Forelimb muscle (tissue), 1 donor: ENCODE results near the gene PDE4A. TPM values are rescaled to one million over a fixed set of nuclear protein-coding genes. Genes with fewer than 3 reads are reported as not detected.
"Not testable (repeated sequence)": the region's sequence is repeated elsewhere in the genome, so short reads cannot be mapped to it uniquely, and the experiment has no call there.

ENCODE experiments used
- DNase-seq: peaks from one replicate; pipeline ENCODE4 v3.0.0-alpha.2; 2013; ENCODE audit warnings: low read depth
- polyA plus RNA-seq: library from polyadenylated mRNA; unstranded; fragments of 120-200 nt; gene quantifications from one replicate; pipeline ENCODE4 v1.2.1, GENCODE V29; 2013; ENCODE audit not compliant: insufficient read length

Gene PDE4A
- polyA plus RNA-seq, 1 donor: 3.3 TPM

DNA sequence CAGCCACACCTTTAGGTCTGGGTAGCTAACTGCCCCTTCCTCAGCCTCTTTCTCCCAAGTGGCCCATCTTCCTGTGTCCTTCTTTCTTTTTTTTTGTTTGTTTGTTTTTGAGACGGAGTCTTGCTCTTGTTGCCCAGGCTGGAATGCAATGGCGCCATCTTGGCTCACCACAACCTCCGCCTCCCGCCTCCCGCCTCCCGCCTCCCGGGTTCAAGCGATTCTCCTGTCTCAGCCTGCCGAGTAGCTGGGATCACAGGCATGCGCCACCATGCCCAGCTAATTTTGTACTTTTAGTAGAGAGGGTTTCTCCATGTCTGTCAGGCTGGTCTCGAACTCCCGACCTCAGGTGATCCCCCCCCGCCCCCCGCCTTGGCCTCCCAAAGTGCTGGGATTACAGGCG is 41.7 kb downstream of the PDE4A start:
- not testable (repeated sequence) for DNase-seq

DNA sequence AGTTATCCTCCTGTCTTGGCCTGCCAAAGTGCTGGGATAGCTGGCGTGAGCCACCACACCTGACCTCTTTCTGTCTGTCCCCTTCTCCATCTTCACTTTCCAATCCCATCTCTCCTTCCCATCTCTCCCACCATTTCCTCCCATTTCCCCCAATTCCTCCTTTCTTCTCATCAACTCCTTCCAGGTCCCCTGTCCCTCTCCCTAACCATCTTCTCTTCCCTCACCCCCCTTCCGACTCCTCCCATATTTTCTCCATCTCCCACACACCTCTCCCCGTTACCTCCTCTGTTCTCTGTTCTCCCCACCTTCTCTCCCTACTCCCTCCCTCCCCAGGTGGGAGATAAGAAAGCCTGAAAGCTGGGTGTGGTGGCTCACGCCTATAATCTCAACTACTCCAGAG is 42.2 kb downstream of the PDE4A start:
- no peak for DNase-seq

DNA sequence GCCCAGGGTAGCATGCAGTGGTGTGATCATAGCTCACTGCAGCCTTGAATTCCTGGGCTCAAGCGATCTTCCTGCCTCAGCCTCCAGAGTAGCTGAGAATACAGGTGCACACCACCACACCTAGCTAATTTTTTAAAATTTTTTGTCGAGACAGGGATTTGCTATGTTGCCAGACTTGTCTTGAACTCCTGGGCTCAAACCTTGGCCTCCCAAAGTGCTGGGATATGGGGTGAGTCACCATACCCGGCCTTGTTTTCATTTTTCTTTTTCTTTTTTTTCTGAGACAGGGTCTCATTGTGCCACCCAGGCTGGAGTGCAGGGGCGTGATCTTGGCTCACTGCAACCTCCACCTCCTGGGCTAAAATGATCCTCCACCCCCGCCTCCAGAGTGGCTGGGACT is 44.1 kb downstream of the PDE4A start:
- no peak for DNase-seq

DNA sequence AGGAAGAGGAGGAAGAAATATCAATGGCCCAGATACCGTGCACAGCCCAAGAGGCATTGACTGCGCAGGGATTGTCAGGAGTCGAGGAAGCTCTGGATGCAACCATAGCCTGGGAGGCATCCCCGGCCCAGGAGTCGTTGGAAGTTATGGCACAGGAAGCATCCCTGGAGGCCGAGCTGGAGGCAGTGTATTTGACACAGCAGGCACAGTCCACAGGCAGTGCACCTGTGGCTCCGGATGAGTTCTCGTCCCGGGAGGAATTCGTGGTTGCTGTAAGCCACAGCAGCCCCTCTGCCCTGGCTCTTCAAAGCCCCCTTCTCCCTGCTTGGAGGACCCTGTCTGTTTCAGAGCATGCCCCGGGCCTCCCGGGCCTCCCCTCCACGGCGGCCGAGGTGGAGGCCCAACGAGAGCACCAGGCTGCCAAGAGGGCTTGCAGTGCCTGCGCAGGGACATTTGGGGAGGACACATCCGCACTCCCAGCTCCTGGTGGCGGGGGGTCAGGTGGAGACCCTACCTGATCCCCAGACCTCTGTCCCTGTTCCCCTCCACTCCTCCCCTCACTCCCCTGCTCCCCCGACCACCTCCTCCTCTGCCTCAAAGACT is 46.9 kb downstream of the PDE4A start:
- no peak for DNase-seq

DNA sequence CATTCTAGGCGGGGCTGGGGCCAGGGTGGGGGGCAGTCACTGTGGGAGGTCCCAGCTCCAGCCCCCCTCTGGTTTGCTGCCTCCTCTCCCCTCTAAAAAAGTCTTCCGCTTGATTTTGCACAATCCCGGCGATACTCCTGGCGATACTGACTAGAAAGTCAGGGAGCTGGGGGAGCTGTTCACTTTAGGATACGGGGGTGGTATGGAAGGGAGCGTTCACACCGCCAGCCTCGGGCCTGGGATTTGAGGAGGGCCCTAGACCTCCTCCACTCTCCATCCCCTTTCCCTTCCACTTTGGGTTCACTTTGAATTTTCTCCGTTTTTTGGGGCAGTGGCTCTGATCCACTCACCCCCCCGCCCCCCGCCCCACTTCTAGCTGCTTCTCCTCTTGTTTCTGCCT is 47.8 kb downstream of the PDE4A start:
- no peak for DNase-seq

DNA sequence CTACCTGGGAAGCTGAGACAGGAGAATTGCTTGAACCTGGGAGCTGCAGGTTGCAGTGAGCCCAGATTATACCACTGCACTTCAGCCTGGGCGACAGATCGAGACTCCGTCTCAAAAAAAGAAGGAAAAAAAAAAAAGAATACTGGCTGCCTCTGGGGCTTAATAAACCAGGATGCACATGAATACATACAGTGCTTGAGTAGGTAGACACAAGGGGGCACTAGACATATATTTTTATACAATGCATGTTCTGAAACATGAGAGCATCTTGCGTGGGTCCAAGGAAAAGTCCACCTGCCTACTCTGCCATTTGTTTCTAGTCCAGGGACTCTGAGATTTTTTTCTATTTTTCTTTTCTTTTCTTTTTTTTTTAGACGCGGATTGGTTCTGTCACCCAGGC is 51.6 kb downstream of the PDE4A start:
- no peak for DNase-seq

DNA sequence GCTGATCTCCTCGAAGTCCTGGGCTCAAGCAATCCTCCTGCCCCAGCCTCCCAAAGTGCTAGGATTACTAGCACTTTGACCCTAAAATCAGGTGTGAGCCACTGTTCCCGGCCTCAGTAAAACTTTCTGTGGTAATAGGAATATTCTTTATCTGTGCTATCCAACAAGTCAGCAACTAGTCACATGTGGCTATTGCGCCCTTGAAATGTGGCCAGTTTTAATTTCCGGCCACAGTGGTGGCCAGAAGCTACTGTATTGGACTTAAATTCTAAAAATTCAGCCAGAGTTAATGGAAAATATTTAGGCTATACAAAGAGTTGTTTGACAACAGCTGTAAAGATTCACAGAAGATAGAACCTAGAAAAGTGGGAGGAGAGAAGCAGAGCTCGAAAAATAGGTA is 52.9 kb downstream of the PDE4A start:
- DNase-seq: no peak

DNA sequence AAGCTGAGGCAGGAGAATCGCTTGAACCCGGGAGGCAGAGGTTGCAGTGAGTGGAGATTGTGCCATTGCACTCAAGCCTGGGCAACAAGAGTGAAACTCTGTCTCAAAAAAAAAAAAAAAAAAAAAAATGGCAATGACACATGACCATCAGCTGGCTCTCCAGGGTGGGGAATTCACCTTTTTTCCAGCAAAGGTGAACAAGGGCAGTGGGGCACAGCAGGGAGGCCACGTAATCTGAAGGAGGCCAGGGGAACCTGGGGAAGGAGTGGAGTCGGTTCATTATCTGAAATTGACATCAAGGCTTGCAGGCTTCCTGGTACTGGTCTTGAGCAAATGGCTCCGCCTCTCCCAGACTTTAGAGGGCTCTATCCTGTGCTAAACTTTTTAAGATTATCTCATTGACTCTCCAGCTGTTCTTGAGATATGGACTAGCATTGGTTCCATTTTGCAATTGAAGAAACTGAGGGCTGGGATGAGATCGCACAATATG is 54.7 kb downstream of the PDE4A start:
- no peak for DNase-seq

DNA sequence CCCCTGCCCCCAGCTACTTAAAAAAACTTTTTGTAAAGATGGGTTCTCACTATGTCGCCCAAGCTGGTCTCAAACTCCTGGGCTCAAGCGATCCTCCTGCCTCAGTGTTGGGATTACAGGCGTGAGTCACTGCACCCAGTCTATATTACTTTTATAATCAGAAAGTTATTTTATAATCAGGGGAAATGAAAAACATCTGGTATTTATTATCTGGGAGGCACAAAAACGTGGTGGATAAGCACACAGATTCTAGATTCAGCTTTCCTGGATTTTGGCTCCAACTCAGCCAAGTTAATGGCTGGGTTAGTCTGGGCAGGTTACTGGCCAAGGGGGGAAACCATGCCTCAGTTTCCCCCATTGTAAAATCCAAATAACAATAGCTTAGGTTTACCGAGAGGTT is 58.1 kb downstream of the PDE4A start:
- DNase-seq: no peak

DNA sequence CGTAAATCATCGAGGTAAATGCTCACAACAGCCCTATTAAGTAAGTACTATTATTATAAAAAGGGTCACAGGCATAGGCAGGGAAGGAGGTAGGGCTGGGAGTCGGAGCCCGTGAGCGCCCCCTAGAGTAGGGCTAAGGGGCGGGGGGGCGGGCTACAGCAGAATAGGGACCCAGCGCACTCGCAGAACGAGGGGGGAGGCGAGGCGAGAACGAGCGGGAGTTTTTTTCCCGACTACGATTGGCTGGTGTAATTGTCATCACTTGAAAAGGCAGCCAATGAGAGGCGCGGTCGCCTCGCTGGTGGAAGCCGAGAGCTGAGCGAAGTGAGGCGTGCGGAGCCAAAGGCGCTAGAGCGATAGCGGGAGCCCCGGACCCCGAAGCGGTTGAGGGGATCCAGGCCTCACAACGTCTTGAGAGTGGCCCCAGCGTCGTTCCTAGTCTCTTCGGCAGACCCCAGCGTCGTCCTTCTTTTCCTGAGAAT is 58.6 kb downstream of the PDE4A start:
- DNase-seq: peak; percentile 89

DNA sequence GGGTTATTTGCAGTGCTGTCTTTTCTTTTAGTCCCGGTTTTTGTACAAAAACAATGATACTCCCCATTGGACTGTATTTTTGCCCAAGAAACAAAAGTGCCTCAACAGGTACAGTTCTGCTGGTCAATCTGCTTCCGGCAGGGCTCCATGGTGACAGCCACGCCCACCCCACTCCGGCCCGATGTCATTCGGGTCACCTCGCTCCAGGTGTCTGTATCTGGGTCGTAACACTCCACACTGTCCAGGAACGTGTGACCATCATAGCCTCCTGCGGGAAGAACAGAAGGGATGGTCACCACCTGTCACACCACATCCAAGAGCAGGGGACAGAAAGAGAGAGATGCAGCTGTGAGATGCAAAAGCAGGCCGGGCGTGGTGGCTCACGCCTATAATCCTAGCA is 66.2 kb downstream of the PDE4A start:
- DNase-seq: no peak

DNA sequence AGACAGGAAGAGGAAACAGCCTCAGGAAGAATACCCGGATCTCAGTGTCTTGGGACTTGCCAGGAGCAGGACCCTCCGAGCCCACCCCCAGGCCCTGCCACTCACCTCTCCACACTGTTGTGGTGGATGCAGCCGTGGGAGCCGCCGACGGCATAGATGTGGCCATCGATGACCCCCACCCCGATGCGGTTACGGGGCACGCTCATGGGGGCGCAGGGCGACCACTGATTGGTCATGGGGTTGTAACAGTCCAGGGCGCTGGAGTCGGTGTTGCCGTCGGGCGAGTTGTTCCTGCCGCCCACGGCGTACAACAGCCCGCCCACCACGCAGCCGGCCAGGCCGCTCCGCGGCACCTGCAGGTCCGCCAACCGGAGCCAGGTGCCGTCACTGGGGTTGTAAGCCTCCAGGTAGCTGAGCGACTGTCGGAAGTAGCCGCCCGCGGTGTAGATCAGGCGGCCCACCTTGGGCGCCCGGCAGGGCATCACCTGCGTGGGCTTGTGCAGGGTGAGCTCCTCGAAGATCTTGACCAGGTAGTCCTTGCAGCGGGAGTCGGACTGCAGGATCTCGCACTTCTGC is 71.2 kb downstream of the PDE4A start:
- no peak for DNase-seq

DNA sequence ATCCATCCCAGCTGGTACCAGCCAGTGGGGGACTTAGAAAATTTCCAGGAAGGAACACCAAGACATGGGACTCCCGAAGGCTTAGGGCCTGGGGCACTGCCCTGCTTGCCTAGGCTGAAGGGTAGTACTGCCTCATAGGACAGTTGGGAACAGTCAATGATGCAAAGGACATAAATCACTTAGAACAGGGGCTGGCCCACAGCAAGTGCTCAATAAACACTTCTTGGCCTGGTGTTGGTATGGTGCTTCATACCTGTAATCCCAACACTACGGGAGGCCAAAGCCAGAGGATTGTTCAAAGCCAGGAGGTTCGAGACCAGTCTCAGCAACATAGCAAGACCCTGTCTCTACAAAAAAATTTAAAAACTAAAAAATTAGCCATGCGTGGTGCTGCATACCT is 77.0 kb downstream of the PDE4A start:
- no peak for DNase-seq

DNA sequence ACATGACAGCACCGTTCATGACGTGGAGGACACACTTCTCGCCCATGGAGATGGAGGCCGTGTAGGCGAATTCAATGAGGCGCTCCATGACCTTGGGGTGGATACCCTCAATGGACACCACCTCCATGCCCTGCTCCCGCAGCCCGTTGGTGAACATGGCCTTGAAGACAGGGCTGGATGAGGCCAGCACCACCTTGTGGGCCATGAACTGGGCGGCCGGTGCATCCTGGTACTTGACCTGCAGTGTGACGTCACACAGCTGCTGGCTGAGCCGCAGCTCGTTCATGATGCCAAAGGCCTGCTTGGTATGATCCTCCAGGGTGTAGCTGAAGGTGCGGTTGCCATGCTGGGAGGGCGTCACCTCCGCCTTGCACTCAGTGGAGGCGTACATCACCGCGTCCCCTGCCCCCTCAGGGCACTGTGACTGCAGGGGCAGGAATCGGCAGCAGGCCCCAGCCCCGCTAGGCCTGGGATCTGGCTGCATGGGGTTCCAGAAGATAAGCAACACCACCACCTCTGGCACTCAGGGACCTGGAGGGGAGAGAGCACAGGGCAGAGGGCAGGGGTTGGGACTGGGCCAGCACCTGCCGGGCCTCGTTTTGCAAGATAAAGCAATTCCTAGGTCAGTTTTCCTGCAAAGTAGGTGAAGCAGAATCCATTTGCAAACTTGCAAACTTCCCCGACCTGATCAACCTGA is 79.4 kb downstream of the PDE4A start:
- no peak for DNase-seq

DNA sequence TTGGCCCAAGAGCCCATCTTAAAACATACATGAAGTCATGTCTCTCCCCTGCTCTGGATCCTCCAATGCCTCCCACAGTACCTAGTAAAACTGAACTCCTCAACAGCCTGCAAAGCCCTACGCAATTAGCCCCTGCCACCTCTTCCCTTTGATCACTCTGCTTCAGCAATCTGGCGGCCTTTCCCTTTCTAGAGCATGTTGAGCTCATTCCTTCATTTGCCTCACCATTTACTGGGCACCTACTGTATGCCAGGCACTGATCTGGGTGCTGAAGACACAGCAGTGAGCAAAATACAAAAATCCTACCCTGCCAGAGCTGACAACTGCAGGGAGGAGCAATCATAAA is 79.9 kb downstream of the PDE4A start:
- no peak for DNase-seq

DNA sequence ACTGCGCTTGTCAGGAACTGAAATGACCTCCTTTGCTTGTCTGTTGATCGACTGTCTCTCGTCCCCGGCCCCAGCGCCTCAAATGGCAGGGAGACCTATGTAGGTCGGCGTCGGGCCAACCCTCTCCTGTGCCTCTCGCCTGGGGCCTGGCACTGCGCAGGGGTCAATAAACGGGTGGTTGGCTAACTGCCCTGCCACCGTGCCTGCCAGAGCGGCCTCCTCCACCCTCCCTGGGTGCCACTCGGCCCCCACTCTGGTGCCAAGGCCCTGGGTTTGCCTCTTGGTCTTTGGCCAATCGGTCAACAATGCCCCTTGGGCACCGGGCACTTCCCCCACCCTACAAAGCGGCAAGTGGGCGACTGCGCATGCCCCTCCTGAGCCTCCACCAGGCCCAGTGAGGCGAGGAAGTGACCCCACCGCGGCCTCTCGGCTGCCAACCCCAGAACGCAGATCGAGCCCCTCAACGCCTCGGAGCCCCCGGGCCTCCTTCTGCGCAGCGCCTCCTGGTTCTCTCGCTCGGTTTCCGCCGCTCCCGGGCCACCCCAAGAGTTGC is 81.7 kb downstream of the PDE4A start:
- DNase-seq: no peak

DNA sequence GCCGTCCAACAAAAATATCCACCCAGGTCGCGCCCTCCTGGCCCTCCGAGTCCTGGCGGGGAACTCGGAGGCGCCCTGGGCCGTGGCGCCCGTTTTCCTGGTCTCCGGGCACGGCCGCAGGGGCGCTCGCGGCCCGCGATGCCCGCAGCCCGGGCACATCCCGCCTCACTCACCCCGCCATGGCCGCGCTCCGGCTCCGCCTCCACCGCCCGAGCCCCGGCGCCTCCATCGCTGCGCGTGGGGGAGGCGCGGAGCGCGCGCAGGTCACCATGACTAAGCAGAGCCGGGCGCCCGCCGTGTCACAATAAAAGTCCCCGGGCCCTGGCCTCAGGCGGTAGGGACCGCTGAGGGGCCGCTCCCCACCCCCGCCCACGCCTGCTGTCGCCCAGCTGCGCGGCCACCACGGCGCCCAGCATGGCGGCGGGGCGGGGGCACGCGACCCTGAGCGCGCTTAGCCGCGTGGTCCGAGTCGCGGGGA is 82.2 kb downstream of the PDE4A start:
- DNase-seq: peak; percentile 83

DNA sequence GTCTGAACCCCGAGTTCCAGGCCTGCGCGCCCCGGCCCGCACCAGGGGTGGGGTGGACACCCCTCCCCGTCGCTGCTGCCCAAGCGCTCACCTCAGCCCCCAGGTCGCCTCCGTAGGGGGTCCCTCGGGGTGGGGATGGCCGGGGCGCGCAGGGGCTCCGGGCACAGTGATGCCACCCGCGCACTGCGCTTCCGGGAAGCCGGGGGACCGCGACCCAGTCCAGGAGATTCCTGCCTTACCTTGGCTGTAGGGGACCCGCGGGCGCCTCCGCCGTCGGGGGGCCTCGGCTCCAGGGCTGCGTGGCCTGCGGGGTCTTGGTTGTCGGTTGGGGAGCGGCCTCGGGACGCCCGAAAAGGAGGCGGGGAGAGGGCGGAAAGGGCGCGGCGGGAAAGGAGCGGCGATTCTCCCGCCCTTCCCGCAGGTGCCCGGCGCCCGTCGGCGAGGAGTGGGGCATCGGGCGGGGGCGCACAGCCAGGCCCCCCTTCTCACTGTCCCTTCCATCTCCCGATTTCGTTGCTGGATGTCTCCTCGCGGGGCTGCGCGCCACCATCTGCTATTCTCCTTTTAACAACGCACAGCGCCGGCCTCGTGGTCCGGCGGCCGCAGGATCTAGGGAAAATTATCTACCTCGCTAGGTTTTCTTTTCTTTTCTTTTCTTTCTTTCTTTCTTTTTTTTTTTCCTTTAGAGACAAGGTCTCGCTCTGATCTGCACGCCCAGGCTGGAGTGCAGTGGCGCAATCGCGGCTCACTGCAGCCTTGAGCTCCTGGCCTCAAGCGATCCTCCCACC is 82.9 kb downstream of the PDE4A start, which contains the start of gene KEAP1:
Gene KEAP1 (minus strand): TSS at position 355 of the 788 bp plus-strand sequence. CDS start 3,323 bp downstream, outside the sequence.
- DNase-seq: no peak

DNA sequence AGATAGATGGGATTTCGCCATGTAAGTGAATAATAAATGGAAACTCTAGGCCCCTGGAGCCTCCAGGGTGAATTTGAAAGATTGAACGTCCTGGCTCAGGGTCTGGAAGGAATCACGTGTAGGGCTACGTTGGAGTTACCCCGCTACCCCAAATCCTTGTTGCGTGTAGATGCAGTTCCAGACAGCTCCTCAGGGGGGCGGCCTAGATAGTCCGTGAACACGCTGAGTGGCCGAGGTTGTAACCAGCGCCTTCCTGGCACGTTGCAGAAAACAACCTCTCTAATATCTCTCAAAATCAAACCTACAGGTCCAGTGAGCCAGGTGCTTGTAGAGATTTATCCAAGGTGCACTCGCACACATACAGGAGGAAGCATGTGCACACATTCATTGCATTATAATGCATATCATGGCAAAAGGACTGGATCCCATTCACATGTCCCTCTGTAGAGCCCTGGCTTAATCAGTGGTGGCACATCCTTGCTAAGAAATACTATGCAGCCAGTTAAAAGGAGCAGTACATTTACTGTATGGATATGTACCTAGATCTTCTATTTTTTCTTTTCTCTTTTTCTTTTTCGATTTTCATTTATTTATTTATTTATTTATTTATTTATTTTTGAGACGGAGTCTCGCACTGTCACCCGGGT is 85.4 kb downstream of the PDE4A start:
- DNase-seq: no peak

DNA sequence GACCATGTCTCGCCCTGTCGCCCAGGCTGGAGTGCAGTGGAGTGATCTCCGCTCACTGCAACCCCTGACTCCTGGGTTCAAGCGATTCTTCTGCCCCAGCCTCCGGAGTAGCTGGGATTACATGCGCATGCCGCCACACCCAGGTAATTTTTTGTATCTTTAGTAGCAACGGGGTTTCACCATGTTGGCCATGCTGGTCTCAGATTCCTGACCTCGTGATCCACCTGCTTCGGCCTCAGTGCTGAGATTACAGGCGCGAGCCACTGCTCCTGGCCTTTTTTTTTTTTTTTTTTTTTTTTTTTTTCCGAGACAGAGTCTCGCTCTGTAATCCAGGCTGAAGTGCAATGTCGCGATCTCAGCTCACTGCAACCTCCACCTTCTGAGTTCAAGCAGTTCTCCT is 87.7 kb downstream of the PDE4A start:
- no peak for DNase-seq

DNA sequence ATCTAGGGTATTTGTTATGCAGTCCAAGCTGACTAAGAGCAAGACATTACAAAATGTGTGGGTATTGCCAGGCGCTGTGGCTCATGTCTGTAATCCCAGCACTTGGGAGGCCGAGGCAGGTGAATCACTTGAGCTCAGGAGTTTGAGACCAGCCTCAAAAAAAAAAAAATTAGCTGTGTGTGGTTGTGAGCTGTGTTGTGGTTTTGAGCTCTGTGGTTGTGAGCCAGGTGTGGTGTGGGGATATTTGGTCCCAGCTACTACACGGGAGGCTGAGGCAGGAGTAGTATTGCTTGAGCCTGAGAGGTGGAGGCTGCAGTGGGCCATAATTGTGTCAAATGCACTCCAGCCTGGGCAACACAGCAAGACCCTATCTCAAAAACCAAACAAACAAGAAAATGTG is 88.4 kb downstream of the PDE4A start:
- DNase-seq: no peak
